Measurements from ENCODE around the gene TAAR9. TPM values are rescaled to one million over a fixed set of nuclear protein-coding genes. Genes with fewer than 3 reads are reported as not detected.
"Not testable (repeated sequence)": the region's sequence is repeated elsewhere in the genome, so short reads cannot be mapped to it uniquely, and the experiment has no call there.

TAAR9 gene
- polyA plus RNA-seq, 1 donor: not detected

DNA sequence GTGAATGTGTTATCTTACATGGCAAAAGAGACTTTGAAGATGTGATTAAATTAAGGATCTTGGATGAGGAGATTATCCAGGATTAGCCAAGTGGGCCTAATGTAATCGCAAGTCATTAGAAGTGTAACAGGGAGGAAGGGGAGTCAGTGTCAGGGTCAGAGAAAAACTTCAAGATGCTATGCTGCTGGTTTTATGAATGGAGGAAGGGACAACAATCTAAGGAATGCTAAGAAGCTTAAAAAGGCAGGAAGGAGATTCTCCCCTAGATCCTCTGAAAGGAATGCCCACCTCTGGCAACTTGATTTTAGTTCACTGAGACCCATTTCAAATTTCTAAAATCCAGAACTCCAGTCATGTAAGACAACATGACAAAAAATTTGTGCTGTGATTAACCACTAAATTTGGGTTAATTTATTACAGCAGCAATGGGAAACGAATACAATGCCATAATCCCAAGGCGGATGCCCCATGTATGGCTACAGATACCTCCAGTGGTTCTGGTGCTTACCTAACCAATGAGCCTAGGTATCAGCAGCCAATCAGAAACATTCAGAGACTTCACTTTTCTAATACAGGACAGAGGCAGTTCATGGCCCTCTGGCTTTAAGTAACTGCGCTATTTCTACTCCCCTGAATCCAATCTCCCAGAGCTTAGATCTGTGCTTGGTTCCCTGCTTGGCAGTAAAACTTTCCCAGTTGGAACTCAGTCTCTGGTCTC is 10.8 kb downstream of the TAAR9 start:
- no peak overlapping the region for H3K4me3 ChIP-seq (ENCODE audit: low read length)

DNA sequence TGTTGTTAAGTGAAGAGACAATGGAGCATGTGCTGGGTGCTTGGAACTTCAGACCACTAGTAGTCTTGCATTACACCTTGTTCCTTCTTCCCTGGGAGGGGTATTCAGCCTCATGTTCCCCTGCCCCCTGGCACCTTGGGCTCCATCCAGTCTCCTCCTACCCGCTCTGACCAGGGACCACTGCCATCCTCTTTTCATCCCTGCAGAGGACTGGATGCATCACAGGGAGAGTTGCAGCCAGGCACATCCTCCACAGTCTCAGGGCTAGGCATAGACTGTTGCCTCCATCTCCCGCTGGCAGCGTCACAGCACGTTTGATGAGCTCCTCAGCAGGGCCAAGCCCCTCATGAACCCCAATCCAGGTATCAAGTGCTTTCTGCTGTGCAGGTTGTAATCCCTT is 13.1 kb downstream of the TAAR9 start:
- Histone ChIP-seq H3K36me3 (ENCODE audit: control insufficient read depth, insufficient read depth, low read length) (no peaks in the 10 kb centered on the region), H3K27me3 (ENCODE audit: control insufficient read depth, insufficient read depth, low read length) (no peaks in the 10 kb centered on the region), H3K4me3 (ENCODE audit: low read length) (no peak overlapping the region), H3K27ac (ENCODE audit: low read length) (no peak overlapping the region), H3K9me3 (ENCODE audit: control insufficient read depth, low read depth, low read length) (no peaks in the 10 kb centered on the region), H3K4me1 (ENCODE audit: control insufficient read depth, insufficient read depth, low read length) (no peaks in the 10 kb centered on the region)
- no CpG with 5 or more reads among the region's 4 CpGs for WGBS (ENCODE audit: insufficient coverage, low lambda C conversion rate)
- DNase-seq: no peak

More for the DNA sequence above, 10.8 kb downstream of the TAAR9 start:
- no peak for DNase-seq
- no peaks in the 10 kb centered on the region for H3K9me3 ChIP-seq (ENCODE audit: control insufficient read depth, low read depth, low read length)
- H3K27me3 ChIP-seq (ENCODE audit: control insufficient read depth, insufficient read depth, low read length): no peaks in the 10 kb centered on the region
- no peaks in the 10 kb centered on the region for H3K36me3 ChIP-seq (ENCODE audit: control insufficient read depth, insufficient read depth, low read length)
- no peaks in the 10 kb centered on the region for H3K4me1 ChIP-seq (ENCODE audit: control insufficient read depth, insufficient read depth, low read length)
- WGBS (ENCODE audit: insufficient coverage, low lambda C conversion rate): no CpG with 5 or more reads among the region's 4 CpGs
- H3K27ac ChIP-seq (ENCODE audit: low read length): no peak overlapping the region

DNA sequence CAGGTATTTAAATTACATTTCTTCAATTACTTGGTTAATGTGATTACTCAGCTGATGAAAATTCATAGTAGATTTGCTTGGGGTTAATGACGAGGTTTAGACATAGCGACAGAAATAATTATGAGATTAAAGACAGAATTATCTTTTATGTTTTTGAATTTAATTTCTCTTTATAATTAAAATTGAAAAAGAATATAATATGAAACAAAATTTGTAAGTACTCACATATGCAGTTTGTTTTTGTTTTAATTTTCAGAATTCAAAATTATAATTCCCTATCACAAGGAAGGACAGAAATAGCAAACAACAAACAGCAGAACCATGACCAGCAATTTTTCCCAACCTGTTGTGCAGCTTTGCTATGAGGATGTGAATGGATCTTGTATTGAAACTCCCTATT is 14.3 kb downstream of the TAAR9 start, which contains the start of gene TAAR8:
TSS of gene TAAR8 (plus strand) at position 301 of the 400 bp plus-strand sequence. CDS start at position 322, 21 bp downstream.
- Histone ChIP-seq H3K4me3 (ENCODE audit: low read length) (no peak within 1 kb of the TSS), H3K36me3 (ENCODE audit: control insufficient read depth, insufficient read depth, low read length) (no peaks in the 10 kb centered on the region), H3K9me3 (ENCODE audit: control insufficient read depth, low read depth, low read length) (no peaks in the 10 kb centered on the region), H3K4me1 (ENCODE audit: control insufficient read depth, insufficient read depth, low read length) (no peaks in the 10 kb centered on the region), H3K27ac (ENCODE audit: low read length) (no peak within 1 kb of the TSS), H3K27me3 (ENCODE audit: control insufficient read depth, insufficient read depth, low read length) (no peaks in the 10 kb centered on the region)
- WGBS (ENCODE audit: insufficient coverage, low lambda C conversion rate): no CpG with 5 or more reads among the region's 2 CpGs
- no peak for DNase-seq

DNA sequence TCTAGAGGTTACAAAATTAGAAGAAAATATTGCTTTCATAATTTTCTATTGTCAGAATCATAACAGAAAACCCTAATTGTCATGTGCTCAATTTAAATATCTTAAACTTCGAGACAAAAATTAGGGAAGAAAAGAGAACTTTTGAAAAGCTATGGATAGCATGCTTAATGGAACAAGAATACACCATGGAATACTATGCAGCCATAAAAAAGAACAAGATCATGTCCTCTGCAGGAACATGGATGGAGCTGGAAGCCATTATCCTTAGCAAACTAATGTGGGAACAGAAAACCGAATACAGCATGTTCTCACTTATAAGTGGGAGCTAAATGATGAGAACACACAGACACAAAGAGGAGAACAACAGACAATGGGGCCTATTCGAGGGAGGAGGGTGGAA is 22.0 kb downstream of the TAAR9 start:
- not testable (repeated sequence) for H3K4me3 ChIP-seq (ENCODE audit: low read length); H3K4me1 ChIP-seq (ENCODE audit: control insufficient read depth, insufficient read depth, low read length); H3K27ac ChIP-seq (ENCODE audit: low read length); H3K9me3 ChIP-seq (ENCODE audit: control insufficient read depth, low read depth, low read length); H3K36me3 ChIP-seq (ENCODE audit: control insufficient read depth, insufficient read depth, low read length); DNase-seq; H3K27me3 ChIP-seq (ENCODE audit: control insufficient read depth, insufficient read depth, low read length)
- 100% methylated on average over 1 of the region's 3 CpGs for WGBS (ENCODE audit: insufficient coverage, low lambda C conversion rate)

DNA sequence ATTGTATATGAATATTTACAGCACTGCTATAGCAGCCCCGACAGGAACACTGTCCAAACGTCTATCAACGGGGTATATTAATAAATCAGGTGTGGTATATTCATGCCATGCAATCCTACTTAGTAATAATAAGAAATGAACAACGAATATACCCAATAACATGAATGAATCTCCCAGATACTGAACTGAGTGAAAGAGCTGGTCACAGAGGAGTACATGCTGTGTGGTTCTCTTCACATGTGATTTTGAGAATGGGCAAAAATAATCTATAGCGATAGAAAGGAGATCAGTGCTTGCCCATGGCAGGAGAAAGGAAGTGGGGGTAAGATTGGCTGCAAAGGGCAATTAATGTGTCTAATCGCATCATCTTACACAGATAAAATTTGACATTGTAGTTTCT is 28.3 kb downstream of the TAAR9 start:
- WGBS (ENCODE audit: insufficient coverage, low lambda C conversion rate): 97% methylated on average over 6 of the region's 6 CpGs
- H3K9me3 ChIP-seq (ENCODE audit: control insufficient read depth, low read depth, low read length): no peaks in the 10 kb centered on the region
- H3K27ac ChIP-seq (ENCODE audit: low read length): no peak overlapping the region
- H3K36me3 ChIP-seq (ENCODE audit: control insufficient read depth, insufficient read depth, low read length): no peaks in the 10 kb centered on the region
- H3K4me1 ChIP-seq (ENCODE audit: control insufficient read depth, insufficient read depth, low read length): no peaks in the 10 kb centered on the region
- DNase-seq: no peak
- no peak overlapping the region for H3K4me3 ChIP-seq (ENCODE audit: low read length)
- no peaks in the 10 kb centered on the region for H3K27me3 ChIP-seq (ENCODE audit: control insufficient read depth, insufficient read depth, low read length)

DNA sequence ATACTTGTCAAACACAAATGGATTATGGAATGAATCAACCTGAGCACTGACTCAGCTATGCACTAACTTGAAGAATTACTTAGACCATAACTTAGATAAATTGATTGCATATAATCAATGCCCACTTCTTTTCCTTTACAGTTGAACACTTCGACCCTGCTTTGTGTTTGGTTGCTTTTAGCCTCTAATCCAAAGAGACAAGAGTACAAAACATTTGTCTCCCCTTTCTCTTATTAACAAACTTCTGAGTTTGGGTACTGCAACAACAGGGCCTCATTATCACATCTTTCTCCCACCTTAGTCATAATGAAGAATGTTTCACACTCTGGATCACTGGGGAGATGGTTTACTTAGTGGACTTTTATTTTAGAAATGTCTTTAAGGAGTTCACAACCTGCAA is 29.5 kb downstream of the TAAR9 start:
- WGBS (ENCODE audit: insufficient coverage, low lambda C conversion rate): 60% methylated on average over 1 of the region's 1 CpG
- Histone ChIP-seq H3K36me3 (ENCODE audit: control insufficient read depth, insufficient read depth, low read length) (no peaks in the 10 kb centered on the region), H3K27me3 (ENCODE audit: control insufficient read depth, insufficient read depth, low read length) (no peaks in the 10 kb centered on the region), H3K27ac (ENCODE audit: low read length) (no peak overlapping the region), H3K9me3 (ENCODE audit: control insufficient read depth, low read depth, low read length) (no peaks in the 10 kb centered on the region), H3K4me3 (ENCODE audit: low read length) (no peak overlapping the region), H3K4me1 (ENCODE audit: control insufficient read depth, insufficient read depth, low read length) (no peaks in the 10 kb centered on the region)
- no peak for DNase-seq

DNA sequence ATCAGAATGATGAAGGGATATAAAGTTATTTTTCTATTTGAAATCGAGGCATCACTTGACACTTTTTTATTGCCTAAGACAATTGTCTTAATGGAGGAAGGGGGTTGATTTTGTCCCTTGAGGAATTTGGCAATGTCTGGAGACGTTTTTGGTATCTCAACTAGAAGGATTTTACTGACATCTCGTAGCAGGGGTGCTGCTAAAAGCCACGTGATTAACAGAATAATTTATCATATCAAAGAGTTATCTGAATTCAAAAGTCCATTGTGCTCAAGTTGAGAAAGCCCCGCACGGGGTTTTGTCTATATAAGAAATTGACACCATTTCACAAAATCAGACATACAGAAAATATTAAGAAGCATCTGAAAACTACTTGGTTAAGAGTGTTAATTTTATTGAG is 30.5 kb downstream of the TAAR9 start:
- no peaks in the 10 kb centered on the region for H3K27me3 ChIP-seq (ENCODE audit: control insufficient read depth, insufficient read depth, low read length)
- H3K9me3 ChIP-seq (ENCODE audit: control insufficient read depth, low read depth, low read length): no peaks in the 10 kb centered on the region
- H3K36me3 ChIP-seq (ENCODE audit: control insufficient read depth, insufficient read depth, low read length): no peaks in the 10 kb centered on the region
- H3K4me3 ChIP-seq (ENCODE audit: low read length): no peak overlapping the region
- H3K27ac ChIP-seq (ENCODE audit: low read length): no peak overlapping the region
- WGBS (ENCODE audit: insufficient coverage, low lambda C conversion rate): 65% methylated on average over 2 of the region's 6 CpGs
- DNase-seq: no peak
- H3K4me1 ChIP-seq (ENCODE audit: control insufficient read depth, insufficient read depth, low read length): no peaks in the 10 kb centered on the region

DNA sequence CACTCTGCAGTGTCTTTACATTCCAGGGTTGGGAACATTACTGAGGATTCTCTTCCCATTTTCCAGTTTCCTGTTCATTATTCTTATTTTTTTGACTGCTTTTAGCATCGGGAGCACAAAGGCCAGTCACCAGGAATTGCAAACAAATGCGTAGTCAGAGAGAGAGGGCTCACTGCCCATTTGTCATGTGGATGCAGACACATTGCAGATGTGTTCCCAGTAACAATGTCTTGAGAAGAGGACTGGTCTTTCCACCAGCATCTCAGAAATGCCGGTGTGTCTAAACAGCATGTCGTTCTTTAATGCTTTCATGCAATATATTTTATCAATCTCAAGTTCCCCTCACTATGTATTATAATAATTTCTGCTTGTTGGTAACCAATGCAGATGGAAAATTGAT is 31.1 kb downstream of the TAAR9 start:
- DNase-seq: no peak
- Histone ChIP-seq H3K36me3 (ENCODE audit: control insufficient read depth, insufficient read depth, low read length) (no peaks in the 10 kb centered on the region), H3K27me3 (ENCODE audit: control insufficient read depth, insufficient read depth, low read length) (no peaks in the 10 kb centered on the region), H3K9me3 (ENCODE audit: control insufficient read depth, low read depth, low read length) (no peaks in the 10 kb centered on the region), H3K4me3 (ENCODE audit: low read length) (no peak overlapping the region), H3K27ac (ENCODE audit: low read length) (no peak overlapping the region), H3K4me1 (ENCODE audit: control insufficient read depth, insufficient read depth, low read length) (no peaks in the 10 kb centered on the region)
- no CpG with 5 or more reads among the region's 4 CpGs for WGBS (ENCODE audit: insufficient coverage, low lambda C conversion rate)

DNA sequence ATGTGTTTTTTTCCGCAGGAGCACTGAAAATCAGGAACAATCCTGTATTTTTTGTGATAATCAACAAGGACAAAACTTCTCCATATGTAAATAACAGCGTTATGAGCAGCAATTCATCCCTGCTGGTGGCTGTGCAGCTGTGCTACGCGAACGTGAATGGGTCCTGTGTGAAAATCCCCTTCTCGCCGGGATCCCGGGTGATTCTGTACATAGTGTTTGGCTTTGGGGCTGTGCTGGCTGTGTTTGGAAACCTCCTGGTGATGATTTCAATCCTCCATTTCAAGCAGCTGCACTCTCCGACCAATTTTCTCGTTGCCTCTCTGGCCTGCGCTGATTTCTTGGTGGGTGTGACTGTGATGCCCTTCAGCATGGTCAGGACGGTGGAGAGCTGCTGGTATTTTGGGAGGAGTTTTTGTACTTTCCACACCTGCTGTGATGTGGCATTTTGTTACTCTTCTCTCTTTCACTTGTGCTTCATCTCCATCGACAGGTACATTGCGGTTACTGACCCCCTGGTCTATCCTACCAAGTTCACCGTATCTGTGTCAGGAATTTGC is 32.2 kb downstream of the TAAR9 start, which contains the start of gene TAAR6:
TSS of gene TAAR6 (plus strand) at position 102 of the 557 bp plus-strand sequence. CDS start at position 102, 0 bp downstream.
- 80% methylated on average over 2 of the region's 15 CpGs for WGBS (ENCODE audit: insufficient coverage, low lambda C conversion rate)
- Histone ChIP-seq H3K27me3 (ENCODE audit: control insufficient read depth, insufficient read depth, low read length) (no peaks in the 10 kb centered on the region), H3K9me3 (ENCODE audit: control insufficient read depth, low read depth, low read length) (no peaks in the 10 kb centered on the region), H3K36me3 (ENCODE audit: control insufficient read depth, insufficient read depth, low read length) (no peaks in the 10 kb centered on the region), H3K27ac (ENCODE audit: low read length) (no peak within 1 kb of the TSS), H3K4me1 (ENCODE audit: control insufficient read depth, insufficient read depth, low read length) (no peaks in the 10 kb centered on the region), H3K4me3 (ENCODE audit: low read length) (no peak within 1 kb of the TSS)
- DNase-seq: no peak

DNA sequence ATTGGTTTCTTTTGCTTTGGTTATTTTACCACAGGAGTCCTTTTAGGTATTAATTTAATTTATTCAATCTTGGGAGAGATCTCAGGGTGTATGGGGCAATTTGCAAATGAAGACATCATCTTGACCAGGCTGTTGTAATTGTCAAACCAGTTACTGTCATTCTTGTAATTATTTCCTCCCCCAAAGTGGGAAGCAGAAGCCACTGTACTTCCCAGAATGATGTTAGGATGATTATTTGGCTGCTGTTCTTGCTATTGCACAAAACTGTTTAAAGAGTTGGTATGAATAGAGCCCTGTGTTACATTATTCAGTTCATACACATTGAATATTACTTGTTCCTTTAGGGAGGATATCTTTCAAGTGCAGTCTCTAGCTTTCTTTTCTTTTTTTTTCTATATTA is 33.7 kb downstream of the TAAR9 start:
- no peaks in the 10 kb centered on the region for H3K9me3 ChIP-seq (ENCODE audit: control insufficient read depth, low read depth, low read length)
- H3K4me1 ChIP-seq (ENCODE audit: control insufficient read depth, insufficient read depth, low read length): no peaks in the 10 kb centered on the region
- H3K4me3 ChIP-seq (ENCODE audit: low read length): no peak overlapping the region
- H3K27me3 ChIP-seq (ENCODE audit: control insufficient read depth, insufficient read depth, low read length): no peaks in the 10 kb centered on the region
- H3K36me3 ChIP-seq (ENCODE audit: control insufficient read depth, insufficient read depth, low read length): no peaks in the 10 kb centered on the region
- no peak overlapping the region for H3K27ac ChIP-seq (ENCODE audit: low read length)
- DNase-seq: no peak

DNA sequence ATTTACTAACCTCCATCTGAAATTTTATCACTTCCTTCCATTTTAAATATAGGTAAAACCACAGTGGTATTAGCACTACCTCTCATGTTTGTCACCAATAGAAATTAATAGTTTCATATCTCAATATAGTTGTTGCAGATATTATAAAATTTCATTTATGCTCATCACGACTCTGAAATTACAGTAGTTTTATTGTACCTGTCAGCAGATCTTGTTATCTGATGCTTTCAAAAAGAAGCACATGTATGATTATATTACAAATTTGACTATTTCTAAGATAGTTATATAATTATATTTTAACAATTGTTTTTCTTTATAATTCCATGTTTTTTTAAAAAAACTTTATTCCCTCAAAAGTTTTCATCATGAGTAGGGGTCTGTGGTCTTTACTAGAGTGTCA is 46.6 kb downstream of the TAAR9 start:
- no peaks in the 10 kb centered on the region for H3K9me3 ChIP-seq (ENCODE audit: control insufficient read depth, low read depth, low read length)
- H3K27ac ChIP-seq (ENCODE audit: low read length): no peak overlapping the region
- H3K4me1 ChIP-seq (ENCODE audit: control insufficient read depth, insufficient read depth, low read length): no peaks in the 10 kb centered on the region
- DNase-seq: no peak
- no peaks in the 10 kb centered on the region for H3K36me3 ChIP-seq (ENCODE audit: control insufficient read depth, insufficient read depth, low read length)
- H3K27me3 ChIP-seq (ENCODE audit: control insufficient read depth, insufficient read depth, low read length): no peaks in the 10 kb centered on the region
- no CpG with 5 or more reads among the region's 1 CpG for WGBS (ENCODE audit: insufficient coverage, low lambda C conversion rate)
- no peak overlapping the region for H3K4me3 ChIP-seq (ENCODE audit: low read length)

Measured in large intestine (tissue), 3 donors.